HG02884 (cell line): ENCODE data around the gene HASPIN.
"Not testable (repeated sequence)": the region's sequence is repeated elsewhere in the genome, so short reads cannot be mapped to it uniquely, and the experiment has no call there.

Source experiments
- ATAC-seq: cut with Tn5 transposase; IDR thresholded peaks from one replicate; pipeline ENCODE4 v1.9.1; 2021; ENCODE audit warnings: mild to moderate bottlenecking, moderate library complexity; ENCODE audit not compliant: unreplicated experiment

Gene HASPIN

DNA sequence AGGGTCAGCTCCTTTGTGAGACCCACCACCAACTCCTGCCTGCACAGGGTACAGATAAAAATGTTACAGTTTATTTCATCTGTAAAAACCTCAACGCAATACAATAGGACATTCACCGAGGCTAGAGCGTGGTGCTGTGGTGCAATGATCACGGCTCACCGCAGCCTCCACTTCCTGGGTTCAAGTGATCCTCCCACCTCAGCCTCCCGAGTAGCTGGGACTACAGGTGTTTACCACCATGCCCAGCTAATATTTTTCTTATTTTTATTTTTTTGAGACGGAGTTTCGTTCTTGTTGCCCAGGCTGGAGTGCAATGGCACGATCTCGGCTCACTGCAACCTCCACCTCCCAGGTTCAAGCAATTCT lies 11.2 kb downstream of the HASPIN start:
- not testable (repeated sequence) for ATAC-seq

DNA sequence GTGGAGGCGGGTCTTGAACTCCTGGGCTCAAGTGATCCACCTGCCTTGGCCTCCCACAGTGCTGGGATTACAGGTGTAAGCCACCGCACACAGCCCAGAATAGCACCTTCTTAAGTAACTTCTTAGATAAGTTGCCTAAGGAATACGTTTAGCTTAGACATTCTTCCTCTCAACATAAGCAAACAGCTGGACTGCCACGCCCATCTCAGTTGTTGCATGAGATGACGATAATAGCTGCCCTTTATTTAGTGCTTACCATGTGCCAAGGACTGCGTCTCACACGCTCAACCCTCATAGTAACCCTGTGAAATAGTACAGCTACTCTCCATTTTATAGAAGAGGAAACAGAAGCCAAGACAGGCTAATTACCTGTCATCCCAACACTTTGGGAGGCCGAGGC lies 11.8 kb downstream of the HASPIN start:
- ATAC-seq = no peak

DNA sequence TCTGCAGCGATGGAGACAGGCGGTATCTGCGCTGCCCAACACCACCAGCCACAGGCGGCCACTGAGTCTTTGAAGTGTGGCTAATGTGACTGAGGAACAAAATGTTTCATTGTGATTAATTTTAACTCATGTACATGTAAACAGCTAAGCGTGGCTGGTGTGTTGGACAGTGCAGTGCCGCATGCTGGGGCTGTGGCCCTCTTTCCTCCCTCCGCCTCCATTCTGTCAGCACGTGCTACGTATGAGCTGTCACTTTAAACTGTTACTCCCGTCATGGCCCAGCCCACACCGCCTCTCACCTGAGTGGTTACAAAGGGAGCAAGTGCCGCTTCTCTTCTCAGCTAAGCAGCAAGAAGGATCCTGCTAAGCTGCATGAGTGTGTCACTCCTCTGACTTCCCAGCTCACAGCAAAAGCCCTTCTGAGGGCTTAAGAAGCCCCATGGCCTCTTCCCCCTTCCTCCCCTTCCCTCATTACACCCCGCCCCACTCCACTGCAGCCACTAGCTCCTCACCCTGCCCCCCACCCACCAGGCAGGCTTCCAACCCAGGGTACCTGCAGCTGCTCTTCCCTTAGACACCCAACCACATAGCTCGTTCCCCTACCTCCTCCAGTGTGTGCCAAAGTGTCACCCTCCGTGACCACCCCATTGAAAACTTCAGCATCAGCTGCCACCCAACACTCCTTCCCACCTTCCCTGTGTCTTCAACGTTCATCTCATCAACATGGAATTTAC lies 15.0 kb downstream of the HASPIN start:
- ATAC-seq = no peak

DNA sequence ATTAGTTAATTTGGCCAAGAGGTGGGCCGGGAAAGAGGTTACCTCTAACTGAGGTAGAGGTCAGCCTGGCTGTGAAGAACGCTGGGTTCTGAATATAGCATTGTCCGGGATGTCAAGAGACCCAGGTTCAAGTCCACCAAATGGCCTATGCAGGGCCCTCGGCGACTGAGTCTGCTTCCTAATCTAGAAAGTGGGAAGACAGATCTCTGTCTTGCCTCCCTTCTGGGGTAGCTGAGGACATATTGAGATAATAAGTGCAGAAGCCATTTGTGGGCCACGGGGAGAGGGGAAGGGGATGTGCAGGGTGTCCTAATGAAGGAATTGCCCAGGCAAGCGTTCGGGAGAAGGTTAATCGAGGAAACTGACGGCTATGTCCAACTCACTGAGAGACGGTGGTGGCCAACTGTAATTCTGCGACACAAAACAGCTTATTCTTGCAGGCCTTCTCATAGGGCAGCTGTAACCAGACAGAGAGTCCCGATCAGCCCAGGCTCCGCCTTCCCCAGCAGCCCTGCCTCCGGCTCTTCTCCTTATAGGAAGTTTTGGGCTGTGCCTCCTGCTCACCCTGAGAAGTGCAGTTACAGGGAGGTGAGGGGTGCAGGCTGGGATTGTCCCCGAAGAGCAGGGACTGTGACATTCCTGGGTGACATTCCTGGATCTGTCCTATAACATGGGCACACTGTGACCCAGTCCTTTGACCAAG lies 15.9 kb downstream of the HASPIN start:
- ATAC-seq = no peak

DNA sequence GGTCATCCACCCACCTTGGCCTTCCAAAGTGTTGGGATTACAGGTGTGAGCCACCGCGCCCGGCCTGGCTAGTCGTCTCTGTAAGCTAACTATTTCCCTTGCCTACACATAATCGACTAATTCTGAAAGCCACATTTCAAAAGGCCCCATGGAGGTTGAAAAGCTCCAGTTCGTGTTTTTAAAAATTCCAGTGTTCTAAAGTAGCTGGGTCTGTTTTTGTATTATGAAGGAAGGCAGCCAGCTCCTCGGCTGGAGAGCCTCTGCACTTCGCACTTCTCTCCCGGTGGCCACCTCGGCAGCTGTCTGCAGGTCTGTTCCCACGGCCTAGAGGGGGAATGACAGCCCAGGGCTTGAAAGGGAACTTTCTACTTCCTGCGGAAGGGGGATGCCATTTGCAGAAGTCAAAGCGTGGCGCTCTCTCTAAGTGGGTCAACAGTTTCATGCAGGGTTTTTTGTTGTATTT lies 16.9 kb downstream of the HASPIN start:
- no peak for ATAC-seq

DNA sequence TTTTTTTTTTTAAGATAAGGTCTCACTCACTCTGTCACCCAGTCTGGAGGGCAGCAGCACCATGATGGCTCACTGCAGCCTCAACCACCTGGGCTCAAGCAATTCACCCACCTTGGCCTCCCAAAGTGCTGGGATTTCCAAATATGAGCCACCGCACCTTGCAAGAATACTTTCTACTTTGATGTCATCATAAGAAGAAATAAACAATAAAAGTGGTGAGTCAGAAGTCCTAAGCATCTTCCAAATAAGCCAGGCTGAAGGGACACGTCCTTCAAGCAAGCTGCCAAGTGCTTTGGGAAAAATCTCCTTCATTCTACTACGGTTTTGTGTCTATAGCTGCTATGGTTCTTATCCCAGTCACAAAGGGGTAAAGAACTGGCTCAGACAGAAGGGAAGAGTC lies 20.3 kb downstream of the HASPIN start:
- no peak for ATAC-seq

DNA sequence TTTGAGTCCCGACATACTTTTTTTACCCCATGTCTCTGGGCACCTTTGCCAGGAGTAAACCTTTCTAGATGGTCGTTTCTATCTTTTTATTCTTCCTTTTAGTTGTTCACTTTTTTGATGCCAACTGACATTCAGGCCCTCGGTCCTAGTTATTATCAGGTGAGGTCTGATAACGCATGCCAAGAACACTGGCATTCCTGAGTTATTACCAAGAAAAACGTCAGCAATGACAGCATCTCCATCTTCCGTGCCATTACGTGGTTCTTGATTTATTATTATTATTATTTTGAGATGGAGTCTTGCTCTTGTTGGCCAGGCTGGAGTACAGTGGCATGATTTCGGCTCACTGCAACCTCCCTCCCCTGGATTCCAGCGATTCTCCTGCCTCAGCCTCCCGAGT lies 21.4 kb downstream of the HASPIN start:
- ATAC-seq = no peak

DNA sequence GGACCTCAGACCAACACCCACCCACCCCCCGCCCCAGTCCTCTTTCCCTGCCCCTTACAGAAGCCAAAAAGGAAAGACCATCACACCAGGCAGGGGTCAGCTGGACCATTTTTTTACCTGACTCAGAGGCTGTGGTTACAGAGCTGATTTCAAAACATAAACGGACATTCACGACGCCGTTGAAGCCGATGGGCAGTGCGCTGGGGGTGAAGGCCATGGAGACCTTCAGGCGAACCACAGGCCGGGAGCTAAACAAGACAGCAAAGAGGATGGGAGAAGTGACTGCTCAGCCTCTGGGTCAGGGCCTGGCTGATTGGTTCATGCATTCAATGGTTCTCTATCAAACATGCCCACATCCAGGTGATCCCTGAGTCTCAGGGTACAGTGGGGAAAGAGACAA lies 24.1 kb downstream of the HASPIN start:
- no peak for ATAC-seq

DNA sequence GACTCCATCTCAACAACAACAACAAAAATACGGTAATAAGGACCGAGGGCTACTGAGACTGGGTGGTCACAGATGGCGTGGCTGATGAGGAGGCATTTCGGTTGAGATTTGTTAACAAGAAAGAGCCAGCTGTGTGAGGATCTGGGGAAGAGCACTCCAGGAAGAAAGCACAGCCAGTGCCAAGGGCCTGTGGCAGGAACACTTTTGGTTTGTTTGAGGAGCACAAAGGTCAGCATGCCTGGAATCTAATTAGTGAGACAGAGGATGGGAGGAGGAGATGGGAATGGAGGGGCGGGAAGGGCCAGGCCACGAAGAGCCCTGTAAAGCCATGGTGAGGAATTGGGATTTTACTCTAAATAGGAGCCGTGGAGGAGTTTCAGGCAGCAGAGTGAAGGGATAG lies 24.9 kb downstream of the HASPIN start:
- ATAC-seq = no peak

DNA sequence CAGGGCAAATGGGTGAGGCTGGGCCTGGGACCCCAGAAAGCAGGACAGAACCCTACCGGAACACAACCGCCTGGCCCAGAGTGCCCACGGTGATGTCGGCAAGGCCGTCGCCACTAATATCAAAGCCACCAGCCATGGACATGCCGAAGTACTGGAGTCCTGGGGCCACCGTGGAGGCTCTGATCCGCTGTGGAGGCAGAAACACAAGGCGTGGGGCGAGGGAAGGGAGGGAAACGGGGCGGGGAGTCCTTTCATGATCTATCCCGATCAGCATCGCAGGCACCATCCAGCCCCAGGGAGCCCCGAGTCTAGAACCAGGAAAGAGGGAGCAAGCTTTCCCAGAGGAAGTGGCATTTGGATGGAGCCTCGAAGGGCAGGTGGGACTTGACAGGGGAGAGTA lies 26.6 kb downstream of the HASPIN start:
- ATAC-seq = no peak

DNA sequence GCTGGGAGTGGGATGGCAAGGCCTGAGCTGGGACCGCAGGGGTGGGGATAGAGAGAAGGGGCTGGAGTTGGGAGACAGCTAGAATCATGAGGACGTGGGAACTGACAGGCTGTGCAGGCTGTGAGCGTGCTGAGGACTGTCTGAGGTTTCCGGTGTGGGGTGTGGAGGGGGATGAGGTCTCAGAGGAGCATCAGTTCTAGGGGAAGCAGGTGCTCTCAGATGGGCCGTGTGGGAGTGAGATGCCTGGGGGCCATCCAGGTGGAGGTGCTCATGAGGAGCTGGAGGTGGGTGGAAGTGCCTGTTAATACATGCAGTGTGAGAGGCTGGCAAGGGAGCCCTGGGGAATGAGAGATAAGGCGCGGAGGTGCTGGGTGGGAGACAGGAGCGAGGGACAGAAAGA lies 27.2 kb downstream of the HASPIN start:
- ATAC-seq = no peak

DNA sequence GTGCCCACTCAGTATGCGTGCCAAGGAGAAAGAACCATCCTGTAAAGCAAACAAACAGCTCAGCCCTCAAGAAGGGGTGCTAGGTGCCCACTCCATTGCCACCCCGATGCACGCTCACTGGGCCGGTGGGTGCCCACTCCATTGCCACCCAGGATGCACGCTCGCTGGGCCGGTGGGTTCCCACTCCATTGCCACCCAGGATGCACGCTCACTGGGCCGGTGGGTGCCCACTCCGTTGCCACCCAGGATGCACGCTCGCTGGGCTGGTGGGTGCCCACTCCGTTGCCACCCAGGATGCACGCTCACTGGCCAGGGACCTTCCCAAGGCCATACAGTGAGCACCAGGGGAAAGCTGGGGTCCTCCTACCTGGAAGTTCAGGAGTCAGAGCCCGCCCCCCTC lies 28.1 kb downstream of the HASPIN start:
- no peak for ATAC-seq

DNA sequence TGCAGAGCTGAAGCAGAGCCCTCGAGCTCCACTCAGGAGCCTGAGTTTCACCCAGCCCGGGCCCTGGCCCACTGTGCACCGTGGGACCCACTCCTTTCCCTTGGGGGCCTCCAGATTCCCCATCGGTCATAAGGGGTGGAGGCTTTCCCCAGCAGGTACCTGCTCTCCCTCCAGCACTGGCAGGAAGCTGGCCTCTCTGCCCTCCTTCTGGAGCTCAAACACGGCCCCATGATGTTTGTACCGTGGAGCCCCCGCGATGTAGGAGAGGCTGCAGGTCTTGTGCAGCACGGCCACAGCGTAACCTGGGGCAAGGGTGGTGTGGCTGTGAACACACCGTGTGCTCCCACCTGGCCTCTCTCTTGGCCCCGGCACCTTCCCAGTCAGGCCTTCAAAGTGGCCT lies 29.9 kb downstream of the HASPIN start:
- ATAC-seq = no peak

DNA sequence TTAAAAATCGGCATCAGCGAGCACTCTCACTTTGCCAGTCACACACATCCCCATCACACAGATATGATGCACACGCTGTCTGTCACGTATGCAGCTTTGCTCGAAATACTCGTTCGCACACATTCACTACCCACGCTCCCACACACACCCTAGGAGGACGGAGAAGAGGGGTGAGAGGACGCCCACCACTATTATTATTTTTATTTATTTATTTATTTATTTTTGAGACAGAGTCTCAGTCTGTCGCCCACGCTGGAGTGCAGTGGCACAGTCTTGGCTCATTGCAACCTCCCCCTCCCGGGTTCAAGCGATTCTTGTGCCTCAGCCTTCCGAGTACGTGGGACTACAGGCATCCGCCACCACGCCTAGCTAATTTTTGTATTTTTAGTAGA lies 30.4 kb downstream of the HASPIN start:
- ATAC-seq = no peak

DNA sequence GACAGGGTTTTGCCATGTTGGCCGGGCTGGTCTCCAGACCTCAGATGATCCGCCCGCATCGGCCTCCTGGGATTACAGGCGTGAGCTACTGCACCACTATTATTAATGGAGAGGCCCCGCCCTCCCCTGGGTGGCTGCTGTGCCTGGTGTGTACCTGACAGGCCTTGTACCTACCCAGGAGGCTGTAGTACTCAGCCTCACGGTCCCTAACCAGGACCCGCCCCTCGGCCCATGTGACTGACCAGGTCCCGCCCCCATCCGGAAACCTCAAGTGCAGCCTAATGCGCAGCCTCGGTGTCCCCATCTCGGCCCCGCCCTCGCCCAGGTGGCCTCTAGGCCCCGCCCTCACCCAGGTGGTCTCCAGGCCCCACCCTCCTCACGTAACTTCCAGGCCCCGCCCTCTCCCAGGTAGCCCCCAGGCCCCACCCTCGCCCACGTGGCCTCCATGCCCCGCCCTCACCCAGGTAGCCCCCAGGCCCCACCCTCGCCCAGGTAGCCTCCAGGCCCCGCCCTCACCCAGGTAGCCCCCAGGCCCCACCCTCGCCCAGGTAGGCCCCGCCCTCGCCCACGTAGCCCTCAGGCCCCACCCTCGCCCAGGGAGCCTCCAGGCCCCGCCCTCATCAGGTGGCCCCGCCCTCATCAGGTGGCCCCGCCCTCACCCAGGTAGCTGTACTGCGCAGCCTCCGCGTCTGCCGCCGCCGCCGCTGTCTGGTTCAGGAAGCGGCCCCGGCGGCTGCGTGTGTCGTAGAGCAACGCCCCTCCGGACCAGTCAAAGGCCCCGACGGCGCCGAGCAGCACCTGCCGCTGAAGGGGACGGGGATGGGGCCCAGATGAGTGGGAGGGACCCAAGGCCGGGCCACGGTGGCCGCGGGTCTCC lies 31.0 kb downstream of the HASPIN start:
- no peak for ATAC-seq

DNA sequence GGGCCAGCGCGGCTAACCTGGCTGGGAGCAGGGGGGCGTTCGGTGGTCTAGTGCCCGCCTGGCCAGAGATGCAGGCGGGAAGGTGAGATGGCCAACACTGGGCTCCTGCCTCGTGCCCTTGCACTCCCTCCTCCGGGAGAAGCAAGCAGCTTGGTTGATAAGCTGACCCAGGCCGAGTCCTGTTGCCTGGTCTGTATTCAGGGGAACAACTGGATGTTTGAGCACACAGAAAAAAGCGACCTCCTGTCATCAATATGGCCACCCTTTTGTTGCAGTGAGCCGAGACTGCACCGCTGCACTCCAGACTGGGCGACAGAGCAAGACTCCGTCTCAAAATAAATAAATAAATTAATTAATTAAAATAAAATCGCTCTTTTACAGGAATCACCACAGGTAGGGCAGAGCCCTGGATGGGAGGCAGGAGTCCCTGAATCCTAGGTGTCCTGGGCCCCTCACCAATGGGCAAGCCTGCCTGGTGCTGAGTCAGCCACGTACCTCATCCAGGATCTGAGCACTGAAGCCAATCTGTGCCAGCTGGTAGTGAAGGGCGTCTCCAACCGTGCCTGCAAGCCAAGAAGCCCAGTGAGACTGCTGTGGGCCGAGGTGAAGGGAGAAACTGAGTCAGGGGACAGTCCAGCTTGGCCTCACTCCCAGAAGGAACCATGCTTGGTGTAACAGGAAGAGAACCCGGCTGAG lies 31.8 kb downstream of the HASPIN start:
- ATAC-seq = no peak

DNA sequence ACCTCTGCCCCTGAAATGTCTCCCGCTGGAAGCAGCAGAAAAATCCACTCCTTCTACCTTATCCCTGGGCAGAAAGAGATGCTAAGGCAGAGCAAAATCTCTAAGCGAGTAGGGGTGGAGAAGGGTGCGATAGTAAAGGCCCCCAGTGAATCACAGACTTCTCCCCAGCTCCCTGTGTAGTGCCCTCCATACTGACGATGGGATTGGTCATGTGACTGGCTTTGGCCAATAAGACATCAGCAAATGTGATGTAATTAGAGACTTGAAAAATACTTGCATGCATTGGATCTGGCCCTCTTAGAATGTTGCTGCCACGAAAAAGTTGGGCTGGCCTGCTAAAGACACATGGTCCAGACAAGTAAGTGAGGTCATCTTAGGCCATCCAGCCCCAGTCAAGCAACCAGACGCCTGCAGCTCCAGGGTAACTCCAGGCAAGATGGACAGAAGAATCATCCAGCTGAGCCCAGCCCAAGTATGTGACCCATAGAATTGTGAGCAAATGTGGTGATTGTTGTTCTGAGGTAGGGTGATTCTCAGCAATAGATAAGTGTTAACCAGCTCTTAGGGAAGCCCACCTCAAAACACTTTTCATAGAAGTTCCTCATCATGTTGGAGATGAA lies 36.0 kb downstream of the HASPIN start:
- no peak for ATAC-seq

DNA sequence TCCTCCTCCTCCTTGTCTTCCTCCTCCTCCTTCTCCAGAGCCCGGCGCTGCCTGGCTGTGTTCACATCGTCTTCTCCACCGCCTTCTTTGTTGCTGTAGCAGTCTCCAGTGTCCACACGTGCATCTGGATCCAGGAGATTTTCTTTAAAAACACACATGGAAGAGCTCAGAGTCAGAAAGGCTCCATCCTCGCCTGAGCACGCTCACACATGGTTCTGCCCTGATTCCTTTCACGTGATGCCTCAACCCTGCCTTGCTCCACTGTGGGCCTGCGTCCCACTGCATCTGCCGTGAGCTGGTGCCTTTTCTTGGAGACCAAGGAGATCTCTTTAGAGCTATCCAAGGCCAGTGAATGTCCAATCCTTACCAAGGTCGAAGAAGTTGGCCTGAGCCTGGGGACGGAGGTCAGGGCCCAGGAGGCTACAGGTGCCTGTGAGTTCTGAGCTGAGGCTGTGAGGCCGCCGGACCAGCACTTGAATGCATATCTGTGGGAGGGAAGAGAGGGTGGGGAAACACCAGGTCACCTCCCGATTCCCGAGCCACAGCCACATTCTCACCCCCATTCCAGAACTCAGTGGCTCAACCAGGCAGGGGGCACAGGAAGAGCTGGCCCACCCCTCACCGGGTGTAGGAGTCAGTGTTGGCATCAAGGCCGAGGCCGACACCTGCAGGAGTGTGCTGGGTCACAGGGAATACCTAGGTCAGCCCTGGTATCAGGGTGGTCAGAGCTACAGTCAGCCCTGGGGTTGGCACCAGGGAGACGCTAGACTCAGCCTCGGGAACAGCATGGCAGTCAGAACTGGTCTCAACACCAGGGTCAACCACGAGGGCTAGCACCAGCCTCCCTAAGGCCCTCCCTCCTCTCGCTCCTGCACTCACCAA lies 37.6 kb downstream of the HASPIN start:
- ATAC-seq = no peak

DNA sequence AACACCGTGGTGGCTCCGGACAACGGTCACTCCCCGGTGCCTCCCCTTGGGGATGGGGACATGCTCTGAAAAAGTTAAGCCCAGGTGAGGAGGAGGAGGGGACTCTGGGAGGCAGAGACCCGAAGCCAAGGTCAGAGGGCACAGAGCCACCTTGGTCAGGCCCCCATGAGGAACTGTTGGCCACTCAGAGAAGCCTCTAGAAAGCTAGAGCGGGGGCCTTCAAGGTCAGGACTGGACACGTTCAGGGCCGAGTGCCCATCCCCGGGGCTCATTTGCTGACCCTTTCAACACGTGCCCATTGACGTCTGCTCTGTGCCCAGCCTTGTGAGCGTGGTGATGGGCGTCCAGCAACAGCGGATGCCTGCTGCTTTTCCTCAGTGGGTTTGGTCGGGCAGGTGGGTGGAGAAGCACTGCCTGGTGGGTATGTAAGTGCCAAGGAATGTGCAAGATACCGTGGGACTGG lies 38.2 kb downstream of the HASPIN start:
- ATAC-seq = no peak
